ENCODE measurements around the gene DRD1. TPM values are rescaled to one million over a fixed set of nuclear protein-coding genes. Genes with fewer than 3 reads are reported as not detected.

DRD1 gene
- total RNA-seq, 6 donors from 2014 or later, result 0.09 to 0.81 (median 0.47) TPM; not detected in 2

- Histone ChIP-seq H3K4me1 (no peaks in the 10 kb centered on the region), H3K9me3 (no peaks in the 10 kb centered on the region), H3K27me3 (no peaks in the 10 kb centered on the region), H3K4me3 (no peak overlapping the region), H3K27ac (no peak overlapping the region), H3K36me3 (peaks cover 11 to 26% (median 16%) of the 10 kb centered on the region in 4 donors)
- TF ChIP-seq CTCF (IDR thresholded peaks at IDR 0.05) (no peak), POLR2A (IDR thresholded peaks at IDR 0.05) (no peak), EP300 (IDR thresholded peaks at IDR 0.05) (no peak), POLR2AphosphoS5 (IDR thresholded peaks at IDR 0.05) (no peak)
- no peak for ATAC-seq (ENCODE audit: low FRiP score in 2 of 2)
- DNase-seq, result no peak
- 76 to 81% methylated on average over 6 of the region's 6 CpGs for WGBS, 2 donors
Measured at GRCh38 chr5:175489693-175490443, 45.9 kb upstream of the DRD1 start.

GRCh38 chr5:175487514-175488222 lies 43.7 kb upstream of the DRD1 start:
- TF ChIP-seq EP300 (IDR thresholded peaks at IDR 0.05), result no peak
- no peak for TF ChIP-seq POLR2AphosphoS5 (IDR thresholded peaks at IDR 0.05)
- no peak for TF ChIP-seq POLR2A (IDR thresholded peaks at IDR 0.05)
- no peak for TF ChIP-seq CTCF (IDR thresholded peaks at IDR 0.05)
- Histone ChIP-seq H3K4me3 (no peak overlapping the region), H3K27me3 (no peaks in the 10 kb centered on the region), H3K36me3 (peaks cover 3 to 17% (median 4%) of the 10 kb centered on the region in 4 donors), H3K9me3 (no peaks in the 10 kb centered on the region), H3K4me1 (no peaks in the 10 kb centered on the region), H3K27ac (no peak overlapping the region)
- DNase-seq, result no peak
- WGBS, 2 donors, result 92 to 94% methylated on average over 11 of the region's 11 CpGs
- ATAC-seq (ENCODE audit: low FRiP score in 2 of 2), result no peak

- Histone ChIP-seq H3K27me3 (no peaks in the 10 kb centered on the region), H3K27ac (no peak overlapping the region), H3K9me3 (no peaks in the 10 kb centered on the region), H3K4me1 (peaks cover 0 to 1% (median 0%) of the 10 kb centered on the region in 4 donors), H3K4me3 (no peak overlapping the region), H3K36me3 (peaks cover 0 to 6% (median 0%) of the 10 kb centered on the region in 4 donors)
- ATAC-seq (ENCODE audit: low FRiP score in 2 of 2) (no peak), DNase-seq (no peak)
- TF ChIP-seq POLR2AphosphoS5 (IDR thresholded peaks at IDR 0.05), result no peak
- no peak for TF ChIP-seq CTCF (IDR thresholded peaks at IDR 0.05)
- TF ChIP-seq POLR2A (IDR thresholded peaks at IDR 0.05), result no peak
- no peak for TF ChIP-seq EP300 (IDR thresholded peaks at IDR 0.05)
- 95 to 99% methylated on average over 6 of the region's 6 CpGs for WGBS, 2 donors
Measured at GRCh38 chr5:175485631-175486030, 41.6 kb upstream of the DRD1 start.

GRCh38 chr5:175484829-175485228 lies 40.8 kb upstream of the DRD1 start:
- no peak for DNase-seq
- TF ChIP-seq EP300 (IDR thresholded peaks at IDR 0.05), result no peak
- TF ChIP-seq CTCF (IDR thresholded peaks at IDR 0.05), result no peak
- no peak for TF ChIP-seq POLR2AphosphoS5 (IDR thresholded peaks at IDR 0.05)
- TF ChIP-seq POLR2A (IDR thresholded peaks at IDR 0.05), result no peak
- 92 to 100% methylated on average over 4 of the region's 4 CpGs for WGBS, 2 donors
- H3K36me3 ChIP-seq, result peaks cover 0 to 6% (median 0%) of the 10 kb centered on the region in 4 donors
- H3K9me3 ChIP-seq, result no peaks in the 10 kb centered on the region
- no peak overlapping the region for H3K27ac ChIP-seq
- no peak for ATAC-seq (ENCODE audit: low FRiP score in 2 of 2)
- H3K27me3 ChIP-seq, result no peaks in the 10 kb centered on the region
- no peak overlapping the region for H3K4me3 ChIP-seq
- H3K4me1 ChIP-seq, result peaks cover 2 to 9% (median 2%) of the 10 kb centered on the region in 4 donors

Measured in upper lobe of left lung (tissue), 6 donors.